ENCODE results near the gene SLC39A11.
"Not testable (repeated sequence)": the region's sequence is repeated elsewhere in the genome, so short reads cannot be mapped to it uniquely, and the experiment has no call there.

The SLC39A11 gene

GRCh38 chr17:73010414-73010813 is 82.1 kb downstream of the SLC39A11 start:
- in situ Hi-C loops (cut with HindIII; ENCODE audit: low sequenced_read_pairs), result no loop called here
- no peak overlapping the region for H3K4me3 ChIP-seq (ENCODE audit: low read depth, low read length)
- no peak for DNase-seq (ENCODE audit: low read depth, low spot score)
- no peak for TF ChIP-seq CTCF (IDR thresholded peaks at IDR 0.05; ENCODE audit: low read depth, low read length)

GRCh38 chr17:73007407-73007806 is 85.1 kb downstream of the SLC39A11 start:
- DNase-seq (ENCODE audit: low read depth, low spot score), result no peak
- in situ Hi-C loops (cut with HindIII; ENCODE audit: low sequenced_read_pairs), result no loop called here
- no peak overlapping the region for H3K4me3 ChIP-seq (ENCODE audit: low read depth, low read length)
- TF ChIP-seq CTCF (IDR thresholded peaks at IDR 0.05; ENCODE audit: low read depth, low read length), result no peak

GRCh38 chr17:73005360-73005759 is 87.1 kb downstream of the SLC39A11 start:
- no peak for TF ChIP-seq CTCF (IDR thresholded peaks at IDR 0.05; ENCODE audit: low read depth, low read length)
- in situ Hi-C loops (cut with HindIII; ENCODE audit: low sequenced_read_pairs), result no loop called here
- no peak overlapping the region for H3K4me3 ChIP-seq (ENCODE audit: low read depth, low read length)
- DNase-seq (ENCODE audit: low read depth, low spot score), result no peak

- no peak for DNase-seq (ENCODE audit: low read depth, low spot score)
- TF ChIP-seq CTCF (IDR thresholded peaks at IDR 0.05; ENCODE audit: low read depth, low read length), result no peak
- in situ Hi-C loops (cut with HindIII; ENCODE audit: low sequenced_read_pairs), result no loop called here
- H3K4me3 ChIP-seq (ENCODE audit: low read depth, low read length), result no peak overlapping the region
Observed at GRCh38 chr17:73003487-73003886, 89.0 kb downstream of the SLC39A11 start.

- no peak for DNase-seq (ENCODE audit: low read depth, low spot score)
- in situ Hi-C loops (cut with HindIII; ENCODE audit: low sequenced_read_pairs), result no loop called here
- no peak overlapping the region for H3K4me3 ChIP-seq (ENCODE audit: low read depth, low read length)
- TF ChIP-seq CTCF (IDR thresholded peaks at IDR 0.05; ENCODE audit: low read depth, low read length), result no peak
Observed at GRCh38 chr17:73000832-73001231, 91.7 kb downstream of the SLC39A11 start.

- DNase-seq (ENCODE audit: low read depth, low spot score); H3K4me3 ChIP-seq (ENCODE audit: low read depth, low read length); in situ Hi-C loops (cut with HindIII; ENCODE audit: low sequenced_read_pairs): not testable (repeated sequence)
Observed at GRCh38 chr17:72999474-72999873, 93.0 kb downstream of the SLC39A11 start.

- DNase-seq (ENCODE audit: low read depth, low spot score), result no peak
- in situ Hi-C loops (cut with HindIII; ENCODE audit: low sequenced_read_pairs), result no loop called here
- no peak for TF ChIP-seq CTCF (IDR thresholded peaks at IDR 0.05; ENCODE audit: low read depth, low read length)
- H3K4me3 ChIP-seq (ENCODE audit: low read depth, low read length), result no peak overlapping the region
Observed at GRCh38 chr17:72998343-72998742, 94.1 kb downstream of the SLC39A11 start.

Data from astrocyte of the spinal cord (primary cell).